HG02610 (cell line): ENCODE data around the gene MYOCOS.
"Not testable (repeated sequence)": the region's sequence is repeated elsewhere in the genome, so short reads cannot be mapped to it uniquely, and the experiment has no call there.

Experiments
- ATAC-seq: cut with Tn5 transposase; IDR thresholded peaks from one replicate; pipeline ENCODE4 v1.9.1; 2021; ENCODE audit warnings: mild to moderate bottlenecking, moderate library complexity; ENCODE audit not compliant: unreplicated experiment

Gene MYOCOS, protein sequence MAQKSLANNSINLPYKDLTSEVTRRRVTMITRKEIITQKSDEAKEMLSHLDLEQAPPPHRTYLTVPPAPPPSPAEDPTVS

DNA sequence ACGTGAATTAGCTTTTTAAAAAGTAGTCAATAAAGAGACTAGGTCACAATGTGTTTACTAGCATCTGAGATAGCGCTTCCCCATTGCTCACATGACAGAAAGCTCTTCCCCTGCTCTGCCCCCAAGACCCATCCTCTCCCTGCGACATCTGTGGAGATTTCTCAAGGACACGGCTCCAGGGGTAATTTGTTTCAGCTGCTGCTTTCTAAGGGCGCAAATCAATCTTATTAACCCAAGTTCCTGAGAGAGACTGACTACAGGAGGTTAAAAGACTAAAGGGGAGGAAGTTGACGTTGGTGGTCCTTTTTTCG lies at the start of gene MYOCOS:
TSS of gene MYOCOS (plus strand) at position 92 of the 311 bp plus-strand sequence. CDS start 1,641 bp downstream, outside the sequence.
- no peak for ATAC-seq

DNA sequence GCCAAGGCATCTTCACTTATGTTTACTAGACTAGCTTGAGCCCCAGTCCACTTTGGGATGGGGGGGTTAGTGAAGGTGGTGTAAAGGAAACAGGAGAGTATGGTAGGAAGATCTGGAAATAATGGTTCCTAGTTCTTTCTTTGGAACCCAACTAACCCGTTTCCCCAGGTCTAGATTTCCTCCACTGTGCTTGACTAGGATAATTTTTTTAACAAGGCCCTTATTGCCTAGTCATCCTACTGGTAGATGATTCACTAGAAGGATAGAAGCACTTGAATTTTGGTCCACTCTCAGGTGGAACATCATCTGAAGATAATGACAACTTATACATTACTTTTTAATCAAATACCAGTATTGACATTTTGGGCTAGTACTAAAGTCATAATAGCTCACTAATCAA lies 45.9 kb upstream of the MYOCOS start:
- no peak for ATAC-seq

DNA sequence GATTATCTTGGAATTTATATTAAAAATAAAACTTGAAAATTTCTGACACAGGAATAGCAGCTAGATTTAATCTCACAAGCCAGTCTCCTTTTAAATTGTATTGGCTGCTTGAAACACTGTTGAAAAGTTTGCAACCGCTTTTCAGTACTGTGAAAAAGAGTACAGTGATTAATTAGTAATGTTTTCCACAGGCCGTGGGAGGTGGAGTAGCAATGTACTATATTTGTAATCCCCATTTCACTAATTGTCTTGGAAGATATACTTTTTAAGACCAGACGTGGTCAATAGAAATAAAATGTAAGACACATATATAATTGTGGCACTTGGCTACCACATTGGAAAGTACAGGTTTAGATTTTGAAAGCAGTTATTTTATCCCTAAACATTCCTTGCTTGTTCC lies 40.8 kb upstream of the MYOCOS start:
- no peak for ATAC-seq

DNA sequence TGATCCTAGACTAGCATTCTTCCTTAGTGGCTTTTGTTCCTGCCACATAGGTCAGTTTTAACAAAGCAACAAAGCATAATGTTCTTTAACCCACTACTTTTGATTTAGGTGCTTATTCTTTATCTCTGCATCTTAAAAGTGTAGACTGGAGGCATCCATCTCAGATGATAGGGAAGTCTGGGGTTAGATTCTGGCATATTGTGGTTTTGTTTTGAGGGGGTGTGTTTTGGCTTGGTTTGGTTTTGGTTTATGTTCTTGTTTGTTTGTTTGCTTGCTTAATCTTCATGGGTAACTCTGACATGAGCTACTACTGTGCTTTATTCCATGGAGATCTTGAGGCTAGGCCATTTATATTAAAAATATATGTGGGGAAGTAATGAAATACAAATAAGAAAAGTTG lies 40.3 kb upstream of the MYOCOS start:
- no peak for ATAC-seq

DNA sequence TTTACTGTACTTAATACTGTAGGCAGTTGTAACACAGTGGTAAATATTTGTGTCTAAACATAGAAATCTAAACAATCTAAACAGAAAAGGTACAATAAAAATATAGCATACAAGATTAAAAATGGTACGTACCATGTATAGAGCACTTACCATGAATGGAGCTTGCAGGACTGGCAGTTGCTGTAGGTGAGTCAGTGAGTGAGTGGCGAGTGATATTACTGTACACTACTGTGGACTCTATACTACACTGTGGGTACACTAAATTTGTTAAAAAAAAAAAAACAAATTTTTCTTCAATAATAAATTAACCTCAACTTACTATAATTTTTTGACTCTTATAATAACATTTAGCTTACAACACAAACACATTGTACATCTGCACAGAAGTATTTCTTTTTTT lies 39.5 kb upstream of the MYOCOS start:
- no peak for ATAC-seq

DNA sequence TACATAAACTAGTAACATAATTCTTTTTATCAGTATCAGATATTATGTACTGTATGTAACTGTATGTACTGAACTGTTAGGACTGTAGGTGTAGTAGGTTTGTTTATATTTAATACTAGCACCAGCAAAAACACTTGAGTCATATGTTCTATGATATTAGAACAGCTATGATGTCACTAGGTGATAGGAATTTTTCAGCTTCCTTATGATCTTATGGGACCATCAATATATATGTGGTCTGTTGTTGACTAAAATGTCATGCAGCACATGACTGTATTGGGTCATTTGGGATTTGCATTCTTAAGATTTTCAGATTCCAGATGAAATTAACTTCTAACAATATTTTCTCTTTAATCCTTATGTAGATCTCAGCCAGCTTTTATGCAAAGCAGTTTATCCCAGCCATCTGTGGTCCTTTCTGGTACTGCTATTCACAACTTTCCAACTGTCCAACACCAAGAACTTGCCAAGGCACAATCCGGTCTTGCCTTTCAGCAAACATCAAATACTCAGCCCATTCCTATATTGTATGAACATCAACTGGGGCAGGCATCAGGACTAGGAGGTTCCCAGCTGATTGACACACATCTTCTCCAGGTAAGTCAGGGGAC lies 38.3 kb upstream of the MYOCOS start:
- ATAC-seq, result no peak

DNA sequence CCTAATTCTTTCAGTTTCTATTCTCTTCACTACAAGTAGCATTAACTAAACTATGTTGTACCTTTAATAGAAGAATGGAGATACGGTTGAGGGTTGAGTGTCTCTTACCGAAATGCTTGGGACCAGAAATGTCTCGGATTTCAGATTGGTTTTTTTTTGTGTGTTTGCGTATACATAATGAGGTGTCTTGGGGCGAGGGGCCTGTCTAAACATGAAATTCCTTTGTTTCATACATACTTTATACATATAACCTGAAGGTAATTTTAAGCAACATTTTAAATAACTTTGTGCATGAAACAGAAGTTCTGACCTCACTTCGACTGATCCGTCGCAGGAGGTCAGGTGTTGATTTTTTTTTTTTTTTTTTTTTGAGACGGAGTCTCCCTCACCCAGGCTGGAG lies 36.3 kb upstream of the MYOCOS start:
- ATAC-seq, result no peak

DNA sequence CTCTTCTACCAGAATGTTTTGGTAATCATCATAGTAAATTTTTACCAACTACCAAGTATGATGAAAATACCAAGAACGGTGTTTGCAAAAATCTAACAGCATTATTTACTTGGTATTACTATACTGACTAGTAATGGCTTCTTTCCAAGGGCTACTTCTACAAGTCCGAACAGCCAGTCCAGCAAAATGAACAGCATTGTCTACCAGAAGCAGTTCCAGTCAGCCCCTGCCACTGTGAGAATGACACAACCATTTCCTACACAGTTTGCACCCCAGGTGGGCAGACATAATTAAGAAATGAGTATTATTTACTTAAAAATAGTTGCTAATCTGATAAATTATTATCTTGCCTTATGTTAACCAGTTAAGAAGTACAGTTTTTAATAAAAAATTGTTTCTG lies 33.8 kb upstream of the MYOCOS start:
- no peak for ATAC-seq

DNA sequence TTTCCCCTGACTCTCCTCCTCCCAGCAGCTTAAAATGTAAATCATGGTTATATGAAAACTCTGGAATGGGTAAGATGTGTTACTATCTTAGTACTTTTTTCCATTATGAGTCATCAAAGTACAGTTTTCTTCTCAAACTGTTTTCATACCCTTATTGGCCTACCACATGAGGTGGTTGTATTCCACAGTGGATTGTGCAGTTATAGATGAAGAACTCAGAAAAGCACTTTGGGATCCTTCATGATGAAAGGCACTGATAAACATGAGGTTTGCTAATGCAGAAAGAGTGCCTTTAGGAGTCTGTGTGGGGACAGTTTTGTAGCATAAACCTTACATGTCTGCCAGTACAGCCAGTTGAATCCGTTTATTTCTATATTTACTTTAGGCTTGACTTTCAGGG lies 32.0 kb upstream of the MYOCOS start:
- ATAC-seq, result no peak

DNA sequence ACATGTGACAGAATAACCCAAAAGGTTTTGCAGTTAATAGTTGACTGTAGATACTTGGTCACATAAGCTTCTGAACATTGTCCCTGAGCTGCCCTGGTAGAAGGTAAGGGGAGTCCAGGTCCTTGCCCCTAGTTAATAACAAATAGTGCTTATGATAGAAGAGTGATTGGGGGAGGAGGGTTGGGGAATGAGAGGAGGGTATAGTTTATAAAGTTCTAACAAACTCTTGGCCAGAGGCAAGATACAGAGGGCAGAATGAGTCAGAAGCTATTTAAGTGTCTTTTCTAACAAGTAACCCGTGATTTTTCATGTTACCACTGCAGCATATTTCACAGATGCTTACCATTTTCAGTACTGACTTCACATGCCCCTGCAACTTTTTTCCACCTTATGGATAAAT lies 26.7 kb upstream of the MYOCOS start:
- no peak for ATAC-seq

DNA sequence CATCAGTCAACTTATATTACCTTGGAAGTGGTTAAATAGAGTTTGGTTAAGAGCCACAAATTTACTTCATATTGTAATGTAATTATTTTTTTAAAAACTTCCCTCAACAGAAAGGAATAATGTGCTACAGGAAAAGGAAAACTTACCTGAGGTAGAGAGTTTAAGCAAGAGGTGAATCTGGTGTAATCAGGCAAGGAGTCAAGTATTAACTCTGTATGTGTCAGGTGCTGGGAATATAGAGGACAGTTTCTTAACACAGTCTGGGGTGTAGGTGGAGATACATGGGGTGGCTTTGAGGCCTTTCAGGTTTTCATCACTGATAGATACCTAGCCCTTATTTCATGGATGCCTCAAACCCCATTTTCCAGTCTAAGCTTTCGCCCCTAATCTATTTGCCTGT lies 25.9 kb upstream of the MYOCOS start:
- ATAC-seq, result no peak

DNA sequence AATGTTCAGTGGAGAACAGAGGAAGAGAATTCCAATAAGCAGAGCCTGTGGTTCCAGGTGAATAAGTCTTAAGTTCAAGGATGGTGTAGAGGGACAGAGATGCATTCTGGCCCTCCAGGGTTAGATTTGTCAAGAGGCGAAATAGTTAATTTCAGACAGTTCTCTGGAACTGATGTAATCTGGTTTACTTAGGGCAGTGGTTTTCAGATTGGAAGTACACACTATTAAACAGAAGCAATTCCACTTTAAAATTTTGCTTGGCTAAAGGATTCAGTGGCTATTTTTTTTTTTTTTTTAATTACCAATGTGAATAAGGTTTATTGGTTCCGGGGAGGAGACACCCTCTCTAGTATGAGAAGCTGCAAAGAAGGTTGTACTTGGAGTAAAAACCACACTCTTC lies 25.3 kb upstream of the MYOCOS start:
- no peak for ATAC-seq

DNA sequence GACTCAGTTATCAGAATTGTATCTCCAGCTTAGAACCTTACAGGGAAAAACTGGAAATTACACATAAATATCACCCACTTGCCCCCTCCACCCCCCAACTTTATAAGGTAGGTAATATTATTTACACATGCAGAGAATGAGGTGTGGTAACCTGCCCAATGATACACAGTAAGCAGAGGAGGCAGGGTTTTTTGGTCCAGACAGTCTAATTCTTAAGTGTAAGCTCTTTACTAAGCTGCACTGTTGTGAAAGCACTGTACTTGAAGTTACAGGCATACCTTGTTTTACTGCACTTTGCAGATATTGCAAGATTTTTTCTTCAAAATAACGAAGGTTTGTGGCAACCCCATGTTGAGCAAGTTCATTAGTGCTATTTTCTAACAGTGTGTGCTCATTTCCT lies 24.8 kb upstream of the MYOCOS start:
- ATAC-seq, result no peak

DNA sequence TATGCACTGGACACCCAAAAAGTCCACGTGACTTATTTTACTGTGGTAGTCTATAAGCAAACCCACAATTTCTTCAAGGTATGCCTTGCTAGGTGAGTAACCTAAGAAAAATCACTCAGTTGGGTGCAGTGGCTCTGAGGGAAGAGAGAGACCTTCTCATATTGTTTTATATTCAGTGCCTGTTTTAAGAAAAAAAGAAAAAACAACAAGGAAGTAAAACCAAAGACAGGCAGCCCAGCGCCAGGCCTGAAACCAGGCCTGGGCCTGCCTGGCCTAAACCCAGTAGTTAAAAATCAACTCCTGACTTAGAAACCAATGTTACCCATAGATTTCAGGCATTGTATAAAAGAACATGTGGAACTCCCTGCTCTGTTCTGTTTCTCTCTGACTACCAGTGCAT lies 21.7 kb upstream of the MYOCOS start:
- ATAC-seq, result not testable (repeated sequence)

DNA sequence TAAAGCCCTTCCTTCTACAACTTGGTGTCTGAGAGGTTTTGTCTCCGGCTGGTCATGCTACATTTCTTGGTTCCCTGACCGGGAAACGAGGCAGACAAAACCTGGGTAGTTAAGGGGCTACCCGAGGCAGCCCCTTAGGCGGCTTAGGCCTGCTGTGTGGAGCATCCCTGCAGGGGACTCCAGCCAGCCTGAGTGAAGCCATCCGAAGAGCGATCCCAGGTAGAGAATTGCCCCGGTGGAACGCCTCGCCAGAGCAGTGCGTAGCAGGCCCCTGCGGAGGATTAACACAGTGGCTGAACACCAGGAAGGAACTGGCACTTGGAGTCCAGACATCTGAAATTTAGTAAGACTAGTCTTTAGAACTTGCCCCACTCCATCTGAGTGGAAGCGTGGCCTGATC lies 21.2 kb upstream of the MYOCOS start:
- ATAC-seq, result no peak

DNA sequence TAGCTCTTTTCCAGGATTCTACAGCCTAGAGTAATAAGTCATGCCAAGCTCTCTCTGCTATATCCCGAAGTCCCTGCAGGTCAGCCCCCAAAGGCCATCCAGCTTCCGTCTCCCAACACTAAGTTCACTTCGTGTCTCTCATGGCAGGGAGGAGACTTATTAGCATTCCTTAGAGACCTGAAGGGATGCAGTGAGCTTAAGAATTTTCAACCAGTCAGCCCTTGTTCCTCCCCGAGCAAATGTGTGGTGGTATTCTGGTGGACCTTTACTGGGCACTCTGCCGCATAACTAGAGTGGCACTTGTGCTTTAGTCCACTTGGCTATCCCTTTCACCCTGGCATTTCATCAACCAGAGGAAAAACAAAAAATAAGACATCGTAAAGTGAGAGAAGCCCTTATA lies 19.0 kb upstream of the MYOCOS start:
- ATAC-seq, result not testable (repeated sequence)

DNA sequence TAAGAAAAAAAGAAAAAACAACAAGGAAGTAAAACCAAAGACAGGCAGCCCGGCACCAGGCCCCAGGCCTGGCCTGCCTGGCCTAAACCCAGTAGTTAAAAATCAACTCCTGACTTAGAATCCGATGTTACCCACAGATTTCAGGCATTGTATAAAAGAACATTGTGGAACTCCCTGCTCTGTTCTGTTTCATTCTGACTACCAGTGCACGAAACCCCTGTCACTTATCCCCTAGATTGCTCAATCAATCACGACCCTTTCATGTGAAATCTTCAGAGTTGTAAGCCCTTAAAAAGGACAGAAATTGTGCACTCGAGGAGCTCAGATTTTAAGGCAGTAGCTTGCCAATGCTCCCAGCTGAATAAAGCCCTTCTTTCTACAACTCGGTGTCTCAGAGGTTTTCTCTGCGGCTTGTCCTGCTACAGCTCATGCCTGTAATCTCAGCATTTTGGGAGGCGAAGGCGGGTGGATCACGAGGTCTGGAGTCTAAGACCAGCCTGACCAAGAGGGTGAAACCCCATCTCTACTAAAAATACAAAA lies 15.6 kb upstream of the MYOCOS start:
- ATAC-seq, result no peak

DNA sequence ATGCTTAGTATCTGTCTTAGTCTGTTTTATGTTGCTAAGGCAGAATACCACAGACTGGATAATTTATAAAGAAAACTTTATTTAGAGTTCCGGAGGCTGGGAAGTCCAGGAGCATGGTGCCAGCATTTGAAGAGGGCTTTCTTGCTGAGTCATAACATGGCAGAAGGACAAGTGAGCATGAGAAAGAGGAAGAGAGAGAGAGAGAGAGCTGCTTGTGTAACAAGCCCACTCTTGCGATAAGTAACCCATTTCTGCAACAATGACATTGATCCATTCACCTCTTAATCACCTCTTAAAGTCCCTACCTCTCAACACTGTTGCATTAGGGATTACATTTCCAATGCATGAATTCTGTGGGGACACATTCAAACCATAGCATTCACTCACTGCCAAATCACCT lies 11.7 kb upstream of the MYOCOS start:
- peak; percentile 69 for ATAC-seq

DNA sequence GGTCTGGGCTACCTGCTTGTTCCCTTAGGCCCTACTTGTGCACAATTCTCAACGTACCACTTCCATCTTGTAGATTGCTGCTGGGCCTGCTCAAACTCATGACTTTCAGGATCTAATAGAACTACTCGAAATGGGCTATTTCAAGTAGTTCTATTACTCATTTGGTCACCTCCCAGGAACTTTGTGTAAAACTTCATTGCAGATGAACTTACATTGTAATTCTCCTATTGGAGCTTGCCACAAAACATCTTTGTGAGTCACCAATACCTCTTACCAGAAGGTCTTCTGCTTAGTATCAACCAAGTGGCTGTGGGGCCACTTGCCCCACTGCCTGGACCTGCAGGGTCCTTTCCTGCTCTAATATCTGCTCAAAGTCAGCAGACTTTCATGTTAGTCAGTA lies 10.7 kb upstream of the MYOCOS start:
- ATAC-seq, result no peak

DNA sequence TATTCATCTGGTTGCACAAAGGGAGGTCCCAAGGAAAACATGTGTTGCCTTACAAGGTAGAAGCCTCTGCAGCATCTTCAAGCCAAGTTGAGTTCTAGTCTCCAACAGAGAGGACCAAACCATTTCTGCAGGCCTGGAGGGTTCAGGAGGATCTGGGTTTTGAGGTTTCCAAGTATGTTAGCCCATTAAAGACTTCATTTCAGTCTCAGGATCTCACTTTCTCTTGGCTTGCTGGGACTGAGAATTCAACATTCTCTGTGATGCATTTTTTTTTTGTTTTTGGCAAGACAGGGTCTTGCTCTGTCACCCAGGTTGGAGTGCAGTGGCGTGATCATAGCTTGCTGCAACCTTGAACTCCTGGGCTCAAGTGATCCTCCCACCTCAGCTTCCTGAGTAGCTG lies 8.8 kb upstream of the MYOCOS start:
- no peak for ATAC-seq

DNA sequence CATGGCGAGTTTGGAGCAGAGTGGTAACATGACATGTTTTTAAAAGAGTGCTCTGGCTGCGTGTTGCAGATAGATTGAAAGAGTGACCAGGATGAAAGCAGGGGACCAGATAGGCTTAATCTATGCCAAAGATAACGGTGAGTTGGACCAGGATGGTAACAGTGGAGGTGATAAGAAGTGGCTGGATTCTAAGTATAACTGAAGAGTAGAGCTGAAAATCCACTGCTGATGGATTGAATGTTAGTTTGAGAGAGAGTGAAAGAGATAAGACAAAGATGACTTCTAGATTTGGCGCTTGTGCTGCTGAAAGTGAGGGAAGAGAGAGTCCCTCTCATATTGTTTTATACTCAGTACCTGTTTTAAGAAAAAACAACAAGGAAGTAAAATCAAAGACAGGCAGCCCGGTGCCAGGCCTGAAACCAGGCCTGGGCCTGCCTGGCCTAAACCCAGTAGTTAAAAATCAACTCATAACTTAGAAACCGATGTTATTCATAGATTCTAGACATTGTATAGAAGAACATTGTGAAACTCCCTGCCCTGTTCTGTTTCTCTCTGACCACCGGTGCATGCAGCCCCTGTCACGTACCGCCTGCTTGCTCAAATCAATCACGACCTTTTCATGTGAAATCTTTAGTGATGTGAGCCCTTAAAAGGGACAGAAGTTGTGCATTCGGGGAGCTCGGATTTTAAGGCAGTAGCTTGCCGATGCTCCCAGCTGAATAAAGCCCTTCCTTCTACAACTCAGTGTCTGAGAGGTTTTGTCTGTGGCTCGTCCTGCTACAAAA lies 6.7 kb upstream of the MYOCOS start:
- ATAC-seq, result not testable (repeated sequence)

DNA sequence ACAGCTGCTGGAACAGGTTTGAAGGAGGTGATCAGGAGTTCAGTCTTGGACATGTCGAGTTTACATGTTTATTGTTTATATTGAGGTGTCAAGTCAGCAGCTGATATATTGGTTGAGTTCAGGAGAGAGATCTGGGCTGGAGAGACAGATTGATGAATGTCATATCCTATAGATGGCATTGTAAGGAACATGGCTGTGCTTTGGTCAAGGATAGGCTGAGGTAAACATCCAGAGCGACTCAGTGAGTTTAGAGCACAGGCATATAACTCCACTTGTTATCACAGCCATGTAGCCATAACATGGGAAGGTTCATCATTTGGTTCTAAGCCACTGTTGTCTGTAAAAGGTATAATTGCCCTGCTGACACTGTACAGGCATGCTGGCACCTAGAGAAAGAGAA lies 5.5 kb upstream of the MYOCOS start:
- ATAC-seq, result no peak
